Fibroblast of the aortic adventitia (primary cell): ENCODE results near the gene DTNBP1. TPM values are rescaled to one million over a fixed set of nuclear protein-coding genes. Genes with fewer than 3 reads are reported as not detected.

Experiments
- DNase-seq: peaks from one replicate; pipeline ENCODE4 v3.0.0-alpha.2; 2010; ENCODE audit warnings: low read depth
- H3K4me3 ChIP-seq: 2 replicates; pipeline ENCODE4 v1.5.1; 2011; ENCODE audit warnings: low read depth, mild to moderate bottlenecking, control low read depth, low read length, moderate library complexity
- CTCF ChIP-seq: IDR thresholded peaks from 2 replicates; pipeline ENCODE4 v1.5.1; 2011; ENCODE audit warnings: mild to moderate bottlenecking, low read length, control low read depth, inconsistent platforms; ENCODE audit not compliant: insufficient read depth
- total RNA-seq: library from RNA; depleted of rRNA; stranded (reverse); fragments of >200 nt; gene quantifications from 2 replicates; pipeline ENCODE4 v1.2.3, GENCODE V29; 2012; ENCODE audit warnings: low replicate concordance

Gene DTNBP1
- total RNA-seq, 1 donor: 5.8 TPM

- TF ChIP-seq CTCF: no peak
- H3K4me3 ChIP-seq: no peak overlapping the region
- no peak for DNase-seq
These were observed 15.7 kb upstream of the DTNBP1 start for GRCh38 chr6:15678514-15678913.

GRCh38 chr6:15677822-15678221 lies 15.0 kb upstream of the DTNBP1 start:
- no peak for DNase-seq
- TF ChIP-seq CTCF: no peak
- no peak overlapping the region for H3K4me3 ChIP-seq

GRCh38 chr6:15675536-15676220 lies 12.8 kb upstream of the DTNBP1 start:
- no peak for DNase-seq
- no peak for TF ChIP-seq CTCF

GRCh38 chr6:15674690-15675386 lies 12.0 kb upstream of the DTNBP1 start:
- no peak for TF ChIP-seq CTCF
- DNase-seq: no peak
- H3K4me3 ChIP-seq: no peak overlapping the region

More at GRCh38 chr6:15675536-15676220, 12.8 kb upstream of the DTNBP1 start:
- H3K4me3 ChIP-seq: no peak overlapping the region

GRCh38 chr6:15673666-15674065 lies 10.8 kb upstream of the DTNBP1 start:
- DNase-seq: no peak
- no peak overlapping the region for H3K4me3 ChIP-seq
- no peak for TF ChIP-seq CTCF

- no peak for TF ChIP-seq CTCF
- DNase-seq: no peak
- no peak overlapping the region for H3K4me3 ChIP-seq
These were observed 10.0 kb upstream of the DTNBP1 start for GRCh38 chr6:15672818-15673217.

- TF ChIP-seq CTCF: no peak
- no peak overlapping the region for H3K4me3 ChIP-seq
- no peak for DNase-seq
These were observed 9.5 kb upstream of the DTNBP1 start for GRCh38 chr6:15672291-15672690.
